A172 (cell line): ENCODE results near the gene FOXA3. TPM values are rescaled to one million over a fixed set of nuclear protein-coding genes. Genes with fewer than 3 reads are reported as not detected.

Experiments
- DNase-seq: peaks from one replicate; pipeline ENCODE4 v3.0.0-alpha.2; 2015; ENCODE audit warnings: low spot score
- total RNA-seq: library from RNA; depleted of rRNA; stranded (reverse); fragments of >200 nt; shearing (Covaris generic); gene quantifications from 2 replicates; pipeline ENCODE4 v1.2.3, GENCODE V29; 2014; rRNA removed

The FOXA3 gene
- total RNA-seq, 1 experiment from 2014 or later = not detected

DNA sequence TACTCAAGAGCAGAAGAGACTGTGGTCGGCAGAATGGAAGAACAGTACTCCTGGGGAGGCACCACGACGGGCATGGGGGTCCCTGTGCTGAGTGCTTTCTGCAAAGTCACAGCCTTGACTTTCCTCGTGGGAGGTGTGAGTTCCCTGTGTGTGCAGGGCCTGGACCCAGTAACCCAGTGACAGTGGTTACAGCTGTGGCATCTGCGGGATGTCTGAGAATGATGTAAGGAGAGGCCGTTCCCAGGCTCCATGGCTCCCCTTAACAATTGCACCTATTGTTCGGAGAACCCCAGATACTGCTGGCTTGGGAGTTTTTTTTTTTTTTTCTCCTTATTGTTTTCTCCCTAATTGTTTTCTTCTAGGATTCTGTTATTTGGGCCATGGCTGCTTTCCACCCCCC is 55.6 kb downstream of the FOXA3 start:
- DNase-seq = no peak

DNA sequence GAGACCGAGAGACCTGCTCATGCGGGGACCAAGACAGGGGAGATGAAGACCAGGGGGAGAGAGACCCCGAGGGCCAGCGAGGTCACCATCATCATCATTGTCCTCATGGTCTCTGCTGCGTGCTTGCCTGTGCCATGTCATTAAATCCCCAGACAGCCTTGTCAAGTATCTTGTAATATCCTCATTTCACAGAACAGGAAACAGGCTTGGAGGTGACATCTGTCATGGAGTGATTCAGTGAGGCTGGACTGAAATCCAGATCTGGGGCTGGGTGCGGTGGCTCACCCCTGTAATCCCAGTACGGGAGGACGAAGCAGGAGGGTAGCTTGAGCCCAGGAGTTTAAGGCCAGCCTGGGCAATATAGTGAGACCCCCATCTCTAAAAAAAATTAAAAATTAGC is 56.3 kb downstream of the FOXA3 start:
- DNase-seq = no peak

DNA sequence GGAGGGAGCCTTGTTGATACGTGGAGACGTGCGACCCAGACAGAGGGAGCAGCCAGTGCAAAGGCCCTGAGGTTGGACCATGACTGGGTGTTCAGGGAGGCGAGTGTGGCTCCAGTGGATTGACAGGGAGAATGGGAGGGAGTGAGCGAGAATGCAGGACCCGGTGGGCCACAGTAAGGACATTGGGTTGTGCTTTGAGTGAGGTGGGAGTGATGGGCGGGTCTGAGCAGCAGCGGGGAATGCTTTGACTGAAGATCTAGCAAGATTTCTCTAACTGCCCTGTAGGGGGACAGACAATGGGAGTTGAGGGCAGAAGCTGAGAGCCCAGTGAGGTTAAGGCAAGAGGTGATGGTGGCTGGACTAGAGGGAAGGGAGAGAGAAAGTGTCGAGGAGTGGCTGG is 58.2 kb downstream of the FOXA3 start:
- no peak for DNase-seq

Other genes starting within 250 kb of the FOXA3 start
- gene EML2, start 224.9 kb upstream of the FOXA3 start, total RNA-seq = 4.2 and 4.4 TPM in 2 replicates
- gene GIPR, start 196.1 kb upstream of the FOXA3 start, total RNA-seq = 0.10 and 0.72 TPM in 2 replicates
- 260 and 319 TPM in 2 replicates for gene SNRPD2, start 172.4 kb upstream of the FOXA3 start, total RNA-seq
- 5.1 and 8.2 TPM in 2 replicates for gene QPCTL, start 171.7 kb upstream of the FOXA3 start, total RNA-seq
- 2.4 and 3.0 TPM in 2 replicates for gene FBXO46, start 133.4 kb upstream of the FOXA3 start, total RNA-seq
- not detected in 2 replicates for gene MEIOSIN, start 130.9 kb upstream of the FOXA3 start, total RNA-seq
- gene SIX5, start 95.1 kb upstream of the FOXA3 start, total RNA-seq = 9.5 and 14.5 TPM in 2 replicates
- 25.1 and 30.5 TPM in 2 replicates for gene DMPK, start 81.8 kb upstream of the FOXA3 start, total RNA-seq
- gene DMWD, start 71.5 kb upstream of the FOXA3 start, total RNA-seq = 14.8 and 27.0 TPM in 2 replicates
- not detected in 2 replicates for gene RSPH6A, start 49.0 kb upstream of the FOXA3 start, total RNA-seq
- 18.6 and 25.5 TPM in 2 replicates for gene SYMPK, start 1.2 kb upstream of the FOXA3 start, total RNA-seq
- gene IRF2BP1, start 21.8 kb downstream of the FOXA3 start, total RNA-seq = 16.2 and 24.6 TPM in 2 replicates
- 0.48 and 1.1 TPM in 2 replicates for gene MYPOP, start 38.3 kb downstream of the FOXA3 start, total RNA-seq
- not detected in 2 replicates for gene NANOS2, start 50.5 kb downstream of the FOXA3 start, total RNA-seq
- 0.17 and 0.53 TPM in 2 replicates for gene NOVA2, start 109.5 kb downstream of the FOXA3 start, total RNA-seq
- gene CCDC61, start 131.1 kb downstream of the FOXA3 start, total RNA-seq = 2.4 and 3.1 TPM in 2 replicates
- not detected in 2 replicates for gene PGLYRP1, start 158.7 kb downstream of the FOXA3 start, total RNA-seq
- gene IGFL4, start 176.7 kb downstream of the FOXA3 start, total RNA-seq = not detected in 2 replicates